K562 (cell line): ENCODE results near the gene OGDH. TPM values are rescaled to one million over a fixed set of nuclear protein-coding genes. Genes with fewer than 3 reads are reported as not detected.

ENCODE experiments used
- ATAC-seq: fragments of 200-7000 bp; cut with Tn5 transposase; 3 replicates; pipeline ENCODE4 v1.9.1; 2020; ENCODE audit warnings: moderate library complexity
- BruUV-seq: library from RNA; stranded (reverse); fragments of 400-500 nt; replicated peaks from 2 replicates; lab custom pipeline; 2021; lab: Mats Ljungman, UMichigan
- CTCF ChIA-PET: fragments of 300-600 bp; formaldehyde crosslinking; extraction: SDS; loops from one replicate; lab custom pipeline; 2021; ENCODE audit warnings: low intra/inter-chr PET ratio; lab: Yijun Ruan, JAX
- POLR2A ChIA-PET: fragments of 300-600, 350-650 bp; sonication (Branson Sonifier 250); formaldehyde crosslinking; extraction: SDS; loops from one replicate; lab custom pipeline; 2021; ENCODE audit warnings: antibody characterized with exemption, inconsistent platforms; lab: Yijun Ruan, JAX
- DNase-seq, 4 experiments: peaks; one replicate each; pipeline versions ENCODE4 v3.0.0 to v3.0.0-alpha.2; 2011 to 2018; ENCODE audit warnings: low spot score in 3 of 4, mixed read lengths in 3 of 4; ENCODE audit errors: extremely low read depth in 1 of 4
- FAIRE-seq: peaks from 2 replicates; lab custom pipeline; 2011; peaks lifted over from hg19 to GRCh38; lab: Jason Lieb, UNC
- H2AFZ ChIP-seq: 2 replicates; pipeline ENCODE4 v1.6.0; 2011; ENCODE audit warnings: low read depth, low read length, control low read depth, inconsistent platforms
- H3K27ac ChIP-seq: fragments of 200-600 bp; 3 replicates; pipeline ENCODE4 v1.8.0; 2011; ENCODE audit warnings: low read depth, mild to moderate bottlenecking, control low read depth, inconsistent platforms, low read length, moderate library complexity, mixed read lengths; ENCODE audit errors: extremely low read depth
- H3K27me3 ChIP-seq, 2 experiments: fragments of 300-600 bp in 1 of 2; 2 replicates in 1 of 2; 3 replicates in 1 of 2; pipeline versions ENCODE4 v1.6.0 to v1.8.0; 2011; ENCODE audit warnings: inconsistent platforms in 2 of 2, low read length in 2 of 2, mild to moderate bottlenecking in 1 of 2, mixed read lengths in 1 of 2, moderate library complexity in 1 of 2; ENCODE audit not compliant: control insufficient read depth in 2 of 2, insufficient read depth in 2 of 2
- H3K36me3 ChIP-seq: fragments of 300-600 bp; 3 replicates; pipeline ENCODE4 v1.8.0; 2011; ENCODE audit warnings: mild to moderate bottlenecking, low read length, inconsistent platforms; ENCODE audit not compliant: control insufficient read depth, insufficient read depth
- H3K4me1 ChIP-seq, 2 experiments: fragments of 200-600 bp in 1 of 2; replicated peaks in 1 of 2; 2 replicates in 1 of 2; 3 replicates in 1 of 2; pipeline versions ENCODE4 v1.5.1 to v1.8.0; 2011; ENCODE audit warnings: inconsistent platforms in 2 of 2, low read length in 2 of 2, mild to moderate bottlenecking in 1 of 2, mixed read lengths in 1 of 2, moderate library complexity in 1 of 2; ENCODE audit not compliant: control insufficient read depth in 2 of 2, insufficient read depth in 2 of 2
- H3K4me2 ChIP-seq: 2 replicates; pipeline ENCODE4 v1.6.1; 2011; ENCODE audit warnings: low read length, control low read depth, inconsistent platforms, mixed read lengths; ENCODE audit not compliant: insufficient read depth
- H3K4me3 ChIP-seq: fragments of 200-600 bp; sonication (generic), shearing (Covaris generic); 2 replicates; pipeline ENCODE4 v1.5.1; 2016; ENCODE audit warnings: control low read depth, inconsistent platforms
- H3K79me2 ChIP-seq: fragments of 200-600 bp; 3 replicates; pipeline ENCODE4 v1.8.0; 2011; ENCODE audit warnings: low read length, inconsistent platforms; ENCODE audit not compliant: control insufficient read depth, insufficient read depth
- H3K9ac ChIP-seq, 2 experiments: 2 replicates each; pipeline versions ENCODE4 v1.6.0 to v1.6.1; 2011; ENCODE audit warnings: low read depth in 2 of 2, low read length in 2 of 2, control low read depth in 1 of 2, inconsistent platforms in 1 of 2, mild to moderate bottlenecking in 1 of 2, mixed read lengths in 1 of 2; ENCODE audit not compliant: insufficient read depth in 1 of 2
- H3K9me1 ChIP-seq: one replicate; pipeline ENCODE4 v1.6.0; 2011; ENCODE audit warnings: inconsistent platforms, mild to moderate bottlenecking, low read length, moderate library complexity; ENCODE audit not compliant: control insufficient read depth, insufficient read depth
- H3K9me3 ChIP-seq: replicated peaks from 2 replicates; pipeline ENCODE4 v1.5.1; 2011; ENCODE audit warnings: low read depth, low read length, inconsistent platforms; ENCODE audit not compliant: control insufficient read depth, insufficient read depth
- H4K20me1 ChIP-seq: replicated peaks from 2 replicates; pipeline ENCODE4 v1.6.1; 2011; ENCODE audit warnings: low read length, inconsistent platforms, mixed read lengths; ENCODE audit not compliant: control insufficient read depth, insufficient read depth
- DMBX1 ChIP-seq: fragments of 250-450 bp; sonication (Bioruptor Pico); IDR thresholded peaks from 2 replicates; pipeline ENCODE4 v1.8.0; 2022; ENCODE audit warnings: inconsistent platforms, mild to moderate bottlenecking, moderate library complexity, borderline replicate concordance
- GTF2B ChIP-seq: IDR thresholded peaks from 2 replicates; pipeline ENCODE4 v1.6.1; 2011; ENCODE audit not compliant: insufficient read length; ENCODE audit errors: extremely low read depth
- HEY1 ChIP-seq: fragments of 250-450 bp; sonication (Bioruptor Pico); IDR thresholded peaks from 2 replicates; pipeline ENCODE4 v1.5.0; 2020; ENCODE audit warnings: mild to moderate bottlenecking, moderate library complexity, borderline replicate concordance
- HINFP ChIP-seq: fragments of 450-650 bp; conservative IDR thresholded peaks from 2 replicates; pipeline ENCODE4 v1.6.1; 2016; ENCODE audit warnings: missing genetic modification characterization, low read depth, mild to moderate bottlenecking, control low read depth, missing compliant biosample characterization
- POLR2H ChIP-seq: IDR thresholded peaks from 2 replicates; pipeline ENCODE4 v1.6.1; 2016; ENCODE audit warnings: missing genetic modification characterization, low read depth, mild to moderate bottlenecking, control low read depth, missing compliant biosample characterization, moderate library complexity
- SUPT5H ChIP-seq: fragments of 450-650 bp; IDR thresholded peaks from 2 replicates; pipeline ENCODE4 v1.6.1; 2016
- TARDBP ChIP-seq: fragments of 450-650 bp; IDR thresholded peaks from 2 replicates; pipeline ENCODE4 v1.6.1; 2016
- ZNF124 ChIP-seq: sonication (generic); formaldehyde crosslinking; IDR thresholded peaks from 2 replicates; pipeline ENCODE4 v1.8.1; 2022; ENCODE audit warnings: missing genetic modification reagents
- ZNF232 ChIP-seq: sonication (generic); formaldehyde crosslinking; IDR thresholded peaks from 2 replicates; pipeline ENCODE4 v1.8.0; 2022; ENCODE audit warnings: mild to moderate bottlenecking, missing genetic modification reagents
- ZNF354B ChIP-seq: fragments of 250-450 bp; sonication (Bioruptor Pico); IDR thresholded peaks from 2 replicates; pipeline ENCODE4 v1.4.0; 2020
- ZNF785 ChIP-seq: fragments of 250-450 bp; sonication (Bioruptor Pico); IDR thresholded peaks from 2 replicates; pipeline ENCODE4 v1.4.0; 2020; ENCODE audit warnings: mild to moderate bottlenecking
- WGBS: fragments of 100-300 bp; shearing (Covaris generic); methylation state at CpG from one replicate; pipeline ENCODE4 v1.1.6; 2016; ENCODE audit warnings: low coverage, mixed read lengths; ENCODE audit not compliant: insufficient coverage; ENCODE audit errors: missing lambda C conversion rate; 5-methylcytosine and 5-hydroxymethylcytosine counted together
- in situ Hi-C: fragments of 300-500 bp; cut with MboI; formaldehyde crosslinking; loops from 4 replicates; pipeline ENCODE4 v1.15.0; 2018; ENCODE audit warnings: inconsistent platforms, mixed read lengths
- intact Hi-C: fragments of 100-400 bp; cut with micrococcal nuclease; formaldehyde crosslinking; loops from 2 replicates; pipeline ENCODE4 v1.14.2; 2022
- polyA plus RNA-seq, 8 experiments: library from polyadenylated mRNA; depleted of rRNA in 4 of 8; stranded (reverse) in 5 of 8; unstranded in 3 of 8; fragments of >200 nt; fragmentation: Nextera tagmentation in 2 of 8; fragmentation: Illumina TruSeq in 1 of 8; extraction: Ambion mirVana in 2 of 8; extraction: Trizol in 1 of 8; gene quantifications; 2 replicates each; pipeline versions ENCODE4 v1.2.1 to v1.2.3, GENCODE V29; 2011 to 2014; ENCODE audit warnings: inconsistent platforms in 1 of 8, missing spikeins in 1 of 8
- total RNA-seq, 7 experiments: library from RNA; depleted of rRNA in 6 of 7; stranded (reverse); fragments of >200 nt in 6 of 7; fragmentation: Illumina TruSeq in 2 of 7; extraction: Trizol in 2 of 7; gene quantifications; 2 replicates each; pipeline versions ENCODE4 v1.2.1 to v1.2.3, GENCODE V29; 2011 to 2021; ENCODE audit warnings: low replicate concordance in 1 of 7

The OGDH gene
- total and polyA plus RNA-seq, 9 of the 15 experiments (the other 6 are each of a cell fraction or from before 2014, with no cell fraction given) = 3.1 to 80.3 (median 23.5) TPM

GRCh38 chr7:44603193-44603592 is 3.2 kb upstream of the OGDH start:
- 20% methylated on average over 6 of the region's 6 CpGs for WGBS
- Histone ChIP-seq H4K20me1 (no peaks in the 10 kb centered on the region), H3K9me1 (no peaks in the 10 kb centered on the region), H3K9me3 (no peaks in the 10 kb centered on the region), H2AFZ (no peak overlapping the region), H3K4me1 (peaks cover 4 to 17% of the 10 kb centered on the region in 2 experiments; a peak in 4 of 5 replicates), H3K4me3 (no peak overlapping the region), H3K27me3 (0 out of 5 replicates have a peak, but pooled peaks cover 0 to 7% of the 10 kb centered on the region in 2 experiments), H3K36me3 (peaks cover 4% of the 10 kb centered on the region; the same call in 2 of the 3 replicates), H3K27ac (no peak overlapping the region), H3K9ac (no peak overlapping the region; a peak in 1 of 4 replicates), H3K79me2 (peaks cover 14% of the 10 kb centered on the region), H3K4me2 (no peak overlapping the region)
- POLR2A ChIA-PET = interaction anchor here (0.6 to 0.8 kb wide), 3 partner anchors 35 to 245 kb away, joined by 3 to 4 read pairs (median 4); partner anchors contain the start of gene H2AZ2
- CTCF ChIA-PET = no interaction called here
- no peak for FAIRE-seq
- no peak for ATAC-seq
- no peak for DNase-seq
- TF ChIP-seq DMBX1 (no peak), ZNF232 (CRISPR knock-in tag) (no peak), POLR2H (tag) (no peak), TARDBP (no peak), HINFP (tag) (no peak), ZNF124 (CRISPR knock-in tag) (no peak), HEY1 (no peak), ZNF354B (CRISPR knock-in tag) (no peak), ZNF785 (no peak), GTF2B (no peak), SUPT5H (no peak)
- BruUV-seq = no TSS peak
- intact Hi-C loops (no loop called here), in situ Hi-C loops (no loop called here)
